Measurements from ENCODE around the gene S1PR3.

The S1PR3 gene

DNA sequence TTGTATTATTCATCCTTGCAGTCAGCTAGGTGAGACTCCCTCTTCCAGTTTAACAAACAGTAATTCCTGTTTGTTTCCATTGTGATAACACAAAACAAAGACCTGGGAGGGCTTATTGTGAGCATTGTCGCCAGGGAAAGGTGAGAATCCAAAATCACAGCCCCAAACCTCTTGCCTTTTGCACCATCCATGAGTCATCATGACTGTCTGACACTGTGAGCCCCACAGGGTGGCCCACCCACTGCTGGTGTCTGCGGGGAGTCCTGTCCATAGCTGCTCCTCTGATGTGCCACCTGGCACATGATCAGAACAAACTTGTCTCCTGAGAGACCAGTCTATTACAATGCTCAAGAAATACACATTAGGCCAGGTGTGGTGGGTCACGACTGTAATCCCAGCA, 33.7 kb upstream of the S1PR3 start:
- no peaks in the 10 kb centered on the region for H3K9me3 ChIP-seq (ENCODE audit: control insufficient read depth, insufficient read depth, low read length)
- H3K36me3 ChIP-seq (ENCODE audit: insufficient read depth, low read length), result peaks cover 3% of the 10 kb centered on the region; the same call in 1 of the 2 replicates
- H3K9ac ChIP-seq (ENCODE audit: low read depth, low read length), result no peak overlapping the region
- 0 out of 2 replicates have a peak, but pooled peaks cover 5% of the 10 kb centered on the region for H3K4me1 ChIP-seq (ENCODE audit: insufficient read depth, low read length)

DNA sequence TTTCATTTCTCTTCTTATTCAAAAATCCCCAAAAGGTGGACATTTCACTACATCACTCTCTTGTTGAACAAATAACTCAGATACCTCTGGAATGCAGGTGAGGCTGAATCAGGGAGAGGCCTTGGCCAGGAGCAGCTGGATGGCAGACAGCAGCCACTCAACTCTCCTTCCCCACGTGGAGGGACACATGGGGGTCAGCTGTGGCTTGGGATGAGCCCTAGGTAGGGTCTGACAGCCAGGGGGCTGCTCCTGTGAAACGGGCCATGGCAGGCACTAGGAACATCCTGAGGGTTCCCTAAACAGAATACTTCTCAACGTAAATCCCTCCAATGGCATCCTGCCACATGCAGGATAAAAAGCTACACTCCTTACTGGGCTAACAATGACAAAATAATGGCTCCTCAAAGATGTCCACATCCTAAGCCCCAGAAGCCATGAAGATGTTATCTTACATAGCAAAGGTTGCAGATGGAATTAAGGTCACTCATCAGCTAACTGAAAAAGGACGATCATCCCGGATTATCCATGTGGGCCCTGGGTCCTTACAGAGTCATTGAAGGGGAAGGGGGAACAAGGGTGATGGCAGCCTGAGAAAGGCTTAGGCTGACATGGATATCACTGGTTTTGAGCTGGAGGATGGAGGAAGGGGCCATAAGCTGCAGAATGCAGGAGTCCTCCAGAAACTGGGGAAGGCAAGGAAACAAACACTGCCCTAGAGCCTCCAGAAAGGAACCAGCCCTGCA, 31.4 kb upstream of the S1PR3 start:
- H3K9ac ChIP-seq (ENCODE audit: low read depth, low read length), result no peak overlapping the region
- peaks cover 3% of the 10 kb centered on the region; the same call in 1 of the 2 replicates for H3K36me3 ChIP-seq (ENCODE audit: insufficient read depth, low read length)
- H3K4me1 ChIP-seq (ENCODE audit: insufficient read depth, low read length), result 0 out of 2 replicates have a peak, but pooled peaks cover 5% of the 10 kb centered on the region
- H3K9me3 ChIP-seq (ENCODE audit: control insufficient read depth, insufficient read depth, low read length), result no peaks in the 10 kb centered on the region

GRCh38 chr9:88960632-88961031, 30.6 kb upstream of the S1PR3 start:
- Histone ChIP-seq H3K4me1 (ENCODE audit: insufficient read depth, low read length) (0 out of 2 replicates have a peak, but pooled peaks cover 5% of the 10 kb centered on the region), H3K9ac (ENCODE audit: low read depth, low read length) (no peak overlapping the region), H3K9me3 (ENCODE audit: control insufficient read depth, insufficient read depth, low read length) (no peaks in the 10 kb centered on the region), H3K36me3 (ENCODE audit: insufficient read depth, low read length) (peaks cover 3% of the 10 kb centered on the region; the same call in 1 of the 2 replicates)

DNA sequence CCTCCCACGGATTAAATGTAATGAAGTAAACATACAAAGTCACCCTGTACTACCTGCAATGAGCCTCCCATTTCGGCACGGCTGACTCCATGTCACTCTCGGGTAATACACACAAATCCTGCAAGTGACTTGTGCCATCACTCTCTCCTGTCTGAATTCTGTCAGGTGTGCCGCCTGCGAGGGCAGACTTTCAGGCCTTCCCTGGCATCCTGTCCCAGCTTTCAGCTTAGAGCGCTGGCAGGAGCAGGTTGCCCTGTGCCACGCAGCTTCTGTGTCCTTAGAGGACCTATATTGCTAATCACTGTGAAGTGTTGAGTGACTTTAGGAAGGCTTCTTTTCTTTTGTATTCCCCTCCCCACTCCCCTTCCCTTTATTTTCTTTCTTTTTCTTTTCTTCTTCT, 25.8 kb upstream of the S1PR3 start:
- Histone ChIP-seq H3K36me3 (ENCODE audit: insufficient read depth, low read length) (no peaks in the 10 kb centered on the region), H3K9me3 (ENCODE audit: control insufficient read depth, insufficient read depth, low read length) (no peaks in the 10 kb centered on the region)

DNA sequence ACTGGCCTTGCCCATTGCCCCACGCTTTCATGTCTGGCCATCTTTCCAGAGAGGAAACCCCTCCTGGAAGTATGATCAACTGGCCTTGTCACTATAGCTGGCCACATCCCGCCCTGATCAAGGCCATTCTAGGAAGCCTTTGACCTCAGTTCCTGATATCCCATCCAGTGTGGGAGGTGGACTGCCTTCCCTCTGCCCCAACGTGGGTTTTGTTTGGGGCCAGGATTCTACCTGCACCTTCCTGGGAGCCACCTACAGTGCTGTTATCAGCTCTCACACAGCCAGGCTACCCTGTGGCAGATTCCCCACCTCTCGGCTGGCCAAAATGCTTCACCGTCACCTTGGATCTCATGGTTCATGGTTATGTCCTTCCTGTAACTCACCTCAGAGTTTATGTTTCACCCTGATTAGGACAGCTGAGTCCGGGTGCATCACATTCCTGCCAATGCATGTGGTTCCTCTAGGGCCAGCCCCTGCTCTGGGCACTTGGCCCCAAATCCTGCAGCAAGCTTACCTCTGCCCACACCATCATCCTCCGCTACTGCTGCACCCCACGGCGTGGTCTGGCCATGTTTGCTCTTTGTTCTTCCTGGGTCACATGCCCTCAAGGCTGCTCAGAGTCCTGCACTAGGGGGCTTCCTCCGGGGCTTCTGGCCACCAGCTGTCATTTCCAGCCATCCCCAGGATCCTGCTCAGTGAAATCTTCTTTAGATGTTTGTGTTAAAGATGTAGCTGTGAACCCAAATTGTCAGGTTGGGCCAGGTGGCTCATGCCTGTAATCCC, 24.2 kb upstream of the S1PR3 start:
- H3K4me1 ChIP-seq (ENCODE audit: insufficient read depth, low read length), result 0 out of 2 replicates have a peak, but pooled peaks cover 4% of the 10 kb centered on the region
- H3K9ac ChIP-seq (ENCODE audit: low read depth, low read length), result no peak overlapping the region
- H3K9me3 ChIP-seq (ENCODE audit: control insufficient read depth, insufficient read depth, low read length), result no peaks in the 10 kb centered on the region
- no peaks in the 10 kb centered on the region for H3K36me3 ChIP-seq (ENCODE audit: insufficient read depth, low read length)

More for the DNA sequence above, 25.8 kb upstream of the S1PR3 start:
- no peak overlapping the region for H3K9ac ChIP-seq (ENCODE audit: low read depth, low read length)
- 0 out of 2 replicates have a peak, but pooled peaks cover 4% of the 10 kb centered on the region for H3K4me1 ChIP-seq (ENCODE audit: insufficient read depth, low read length)

GRCh38 chr9:88968799-88969198, 22.5 kb upstream of the S1PR3 start:
- no peaks in the 10 kb centered on the region for H3K36me3 ChIP-seq (ENCODE audit: insufficient read depth, low read length)

DNA sequence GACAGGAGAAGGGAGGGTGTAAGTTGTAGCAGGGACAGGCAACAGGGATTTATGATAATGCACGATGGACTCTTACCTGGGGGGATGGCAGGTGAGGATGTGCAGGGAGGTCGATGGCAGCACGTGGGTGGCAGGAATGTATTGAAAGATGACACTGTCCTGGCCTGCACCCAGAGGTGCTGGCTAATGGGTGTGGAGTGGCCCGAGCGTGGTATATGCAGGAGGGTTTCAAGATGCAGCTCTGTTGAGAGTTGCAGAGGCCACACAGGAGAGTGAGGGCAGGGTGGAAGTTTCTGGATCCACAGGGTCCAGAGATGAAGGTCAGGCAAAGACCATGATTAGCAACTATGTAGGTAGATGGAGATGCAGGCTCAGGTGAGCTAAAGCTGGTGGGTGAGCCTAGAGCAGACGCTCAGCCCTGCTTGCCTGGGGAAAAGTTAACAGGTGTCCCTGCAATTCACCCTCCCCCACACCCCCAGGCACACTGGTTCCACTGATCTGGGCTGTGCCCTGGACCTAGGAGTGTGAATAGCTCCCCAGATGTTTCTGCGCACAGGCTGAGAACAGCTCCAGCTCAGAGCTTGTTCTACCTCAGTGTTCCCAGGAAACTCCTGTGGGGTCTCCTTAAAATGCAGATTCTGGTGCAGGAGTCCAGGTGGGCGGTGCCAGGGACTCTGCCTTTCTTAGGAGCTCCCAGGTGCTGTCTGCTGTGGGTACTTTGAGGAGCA, 21.5 kb upstream of the S1PR3 start:
- Histone ChIP-seq H3K9ac (ENCODE audit: low read depth, low read length) (no peak overlapping the region), H3K36me3 (ENCODE audit: insufficient read depth, low read length) (no peaks in the 10 kb centered on the region), H3K4me1 (ENCODE audit: insufficient read depth, low read length) (0 out of 2 replicates have a peak, but pooled peaks cover 4% of the 10 kb centered on the region), H3K9me3 (ENCODE audit: control insufficient read depth, insufficient read depth, low read length) (no peaks in the 10 kb centered on the region)

More at GRCh38 chr9:88968799-88969198, 22.5 kb upstream of the S1PR3 start:
- H3K4me1 ChIP-seq (ENCODE audit: insufficient read depth, low read length), result 0 out of 2 replicates have a peak, but pooled peaks cover 4% of the 10 kb centered on the region
- no peak overlapping the region for H3K9ac ChIP-seq (ENCODE audit: low read depth, low read length)
- H3K9me3 ChIP-seq (ENCODE audit: control insufficient read depth, insufficient read depth, low read length), result no peaks in the 10 kb centered on the region

DNA sequence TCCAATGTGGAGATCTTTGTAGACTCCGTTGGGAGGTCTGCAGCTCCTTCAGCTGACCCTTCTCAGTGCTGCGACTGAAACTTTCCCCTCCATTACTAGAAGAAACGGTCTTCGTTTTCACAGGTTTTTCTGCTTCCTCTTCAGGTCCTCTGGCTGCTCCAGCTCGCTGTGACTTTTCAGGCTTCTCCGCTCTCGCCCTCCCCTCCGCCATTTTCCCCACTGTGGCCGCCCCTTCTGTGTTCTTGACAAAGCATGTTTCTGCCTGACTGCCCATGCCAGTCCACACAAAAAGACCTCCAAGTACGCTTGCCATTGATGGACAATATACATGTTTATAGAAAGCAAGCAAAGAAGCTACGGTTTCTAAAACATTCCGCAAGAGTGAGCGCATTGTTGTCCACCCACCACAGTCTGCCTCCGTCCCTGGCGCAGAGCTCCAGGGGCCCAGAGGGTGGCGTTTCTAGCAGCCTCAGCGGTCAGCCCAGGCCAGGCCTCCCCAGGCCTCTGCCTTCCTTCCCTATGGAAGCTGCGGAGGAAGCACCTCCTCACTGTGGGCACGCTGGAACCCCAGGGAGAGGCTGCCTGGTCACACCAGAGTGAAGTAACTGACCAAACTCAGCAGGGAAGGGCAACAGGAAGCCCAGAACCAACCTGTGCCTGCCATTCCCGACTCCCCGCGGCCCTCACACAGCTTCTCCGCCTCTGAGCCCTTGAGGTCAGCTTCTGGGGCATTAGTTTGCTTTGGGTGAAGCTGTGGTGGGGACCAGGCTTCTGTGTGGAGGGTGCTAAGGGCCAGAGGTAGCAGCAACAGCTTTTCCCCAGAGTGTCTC, 19.9 kb upstream of the S1PR3 start:
- H3K9ac ChIP-seq (ENCODE audit: low read depth, low read length), result no peak overlapping the region
- H3K36me3 ChIP-seq (ENCODE audit: insufficient read depth, low read length), result no peaks in the 10 kb centered on the region
- H3K9me3 ChIP-seq (ENCODE audit: control insufficient read depth, insufficient read depth, low read length), result no peaks in the 10 kb centered on the region
- 0 out of 2 replicates have a peak, but pooled peaks cover 4% of the 10 kb centered on the region for H3K4me1 ChIP-seq (ENCODE audit: insufficient read depth, low read length)

GRCh38 chr9:88972401-88972800, 18.9 kb upstream of the S1PR3 start:
- Histone ChIP-seq H3K4me1 (ENCODE audit: insufficient read depth, low read length) (0 out of 2 replicates have a peak, but pooled peaks cover 4% of the 10 kb centered on the region), H3K36me3 (ENCODE audit: insufficient read depth, low read length) (no peaks in the 10 kb centered on the region), H3K9ac (ENCODE audit: low read depth, low read length) (no peak overlapping the region), H3K9me3 (ENCODE audit: control insufficient read depth, insufficient read depth, low read length) (no peaks in the 10 kb centered on the region)

DNA sequence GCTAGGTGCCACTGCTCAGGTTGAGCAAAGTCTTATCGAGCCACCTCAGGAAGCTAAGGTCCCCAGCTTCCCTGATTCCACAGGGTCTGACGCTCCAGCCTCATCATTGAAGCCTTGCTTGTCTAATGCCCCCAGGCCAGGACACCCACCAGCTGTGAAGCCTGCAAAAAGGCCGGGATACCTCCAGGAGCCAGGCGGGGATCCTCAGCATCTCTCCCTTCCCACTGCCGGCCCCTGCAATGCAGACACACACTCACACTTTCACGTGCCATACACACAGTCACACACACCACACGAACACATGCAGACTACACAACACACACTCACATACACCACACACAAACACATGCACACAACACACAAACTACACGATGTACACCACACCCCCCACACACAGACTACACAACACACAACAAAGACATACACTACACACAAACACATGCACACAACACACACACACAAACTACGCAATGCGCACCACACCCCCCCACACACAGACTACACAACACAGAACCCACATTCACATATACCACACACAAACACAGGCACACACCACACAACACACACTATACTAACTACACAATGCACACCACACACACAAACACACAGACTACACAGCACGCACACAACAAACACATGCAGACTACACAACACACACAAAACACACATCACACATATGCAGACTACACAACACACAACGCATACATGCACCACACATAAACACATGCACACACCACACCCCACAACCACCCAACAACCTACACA, 17.8 kb upstream of the S1PR3 start:
- no peaks in the 10 kb centered on the region for H3K9me3 ChIP-seq (ENCODE audit: control insufficient read depth, insufficient read depth, low read length)
- H3K9ac ChIP-seq (ENCODE audit: low read depth, low read length), result no peak overlapping the region
- H3K36me3 ChIP-seq (ENCODE audit: insufficient read depth, low read length), result no peaks in the 10 kb centered on the region
- H3K4me1 ChIP-seq (ENCODE audit: insufficient read depth, low read length), result 0 out of 2 replicates have a peak, but pooled peaks cover 4% of the 10 kb centered on the region

GRCh38 chr9:88974641-88975040, 16.6 kb upstream of the S1PR3 start:
- H3K4me1 ChIP-seq (ENCODE audit: insufficient read depth, low read length), result 0 out of 2 replicates have a peak, but pooled peaks cover 3% of the 10 kb centered on the region

GRCh38 chr9:88975966-88976889, 15.0 kb upstream of the S1PR3 start:
- H3K36me3 ChIP-seq (ENCODE audit: insufficient read depth, low read length), result no peaks in the 10 kb centered on the region
- no peak overlapping the region for H3K9ac ChIP-seq (ENCODE audit: low read depth, low read length)

More at GRCh38 chr9:88974641-88975040, 16.6 kb upstream of the S1PR3 start:
- Histone ChIP-seq H3K9ac (ENCODE audit: low read depth, low read length) (no peak overlapping the region), H3K9me3 (ENCODE audit: control insufficient read depth, insufficient read depth, low read length) (no peaks in the 10 kb centered on the region), H3K36me3 (ENCODE audit: insufficient read depth, low read length) (no peaks in the 10 kb centered on the region)

More at GRCh38 chr9:88975966-88976889, 15.0 kb upstream of the S1PR3 start:
- no peaks in the 10 kb centered on the region for H3K4me1 ChIP-seq (ENCODE audit: insufficient read depth, low read length)
- no peaks in the 10 kb centered on the region for H3K9me3 ChIP-seq (ENCODE audit: control insufficient read depth, insufficient read depth, low read length)
